Peyer's patch (tissue), 4 donors: ENCODE data around the gene AMOT. TPM values are rescaled to one million over a fixed set of nuclear protein-coding genes. Genes with fewer than 3 reads are reported as not detected.

Source experiments
- DNase-seq, 3 donors: peaks; one replicate each; pipeline ENCODE4 v3.0.0-alpha.2; 2017 to 2019
- H3K27ac ChIP-seq, 4 donors: fragments of 200-600 bp; sonication (generic); one replicate each; pipeline ENCODE4 v1.5.1; 2016 to 2019
- H3K27me3 ChIP-seq, 2 donors: fragments of 200-600 bp; sonication (generic); one replicate each; pipeline ENCODE4 v1.5.1; 2019
- H3K36me3 ChIP-seq, 3 donors: fragments of 200-600 bp; sonication (generic); one replicate each; pipeline ENCODE4 v1.5.1; 2016 to 2019
- H3K4me1 ChIP-seq, 4 donors: fragments of 200-600 bp; sonication (generic); one replicate each; pipeline ENCODE4 v1.5.1; 2016 to 2019
- H3K4me3 ChIP-seq, 4 donors: fragments of 200-600 bp; sonication (generic); 1 replicate in 3 of 4; 2 replicates in 1 of 4; pipeline ENCODE4 v1.5.1; 2016 to 2019; ENCODE audit warnings: mild to moderate bottlenecking in 1 of 4
- H3K9me3 ChIP-seq, 4 donors: fragments of 200-600 bp; sonication (generic); one replicate each; pipeline ENCODE4 v1.5.1; 2016 to 2019; ENCODE audit warnings: mild to moderate bottlenecking in 1 of 4
- CTCF ChIP-seq, 6 experiments: fragments of 450-650 bp in 4 of 6; fragments of 200-600 bp in 2 of 6; sonication (generic) in 1 of 6; IDR thresholded peaks; one replicate each; pipeline ENCODE4 v1.5.1; 2017 to 2019; ENCODE audit warnings: antibody characterized with exemption in 6 of 6, mild to moderate bottlenecking in 3 of 6, moderate library complexity in 1 of 6
- POLR2A ChIP-seq, 2 donors: fragments of 450-650 bp; IDR thresholded peaks; one replicate each; pipeline ENCODE4 v1.5.1; 2017; ENCODE audit warnings: antibody characterized with exemption in 2 of 2, mild to moderate bottlenecking in 2 of 2, moderate library complexity in 2 of 2
- total RNA-seq, 4 donors: library from RNA; depleted of rRNA; stranded (reverse); fragments of >200 nt; gene quantifications; one replicate each; pipeline ENCODE4 v1.1.0, GENCODE V29; 2016

Gene AMOT
- total RNA-seq, 4 donors from 2014 or later, result 8.3 to 43.8 (median 18.0) TPM

GRCh38 chrX:112874175-112874574 is 33.5 kb upstream of the AMOT start:
- H3K27ac ChIP-seq, result no peak overlapping the region
- H3K27me3 ChIP-seq, result no peaks in the 10 kb centered on the region
- no peak for TF ChIP-seq POLR2A (IDR thresholded peaks at IDR 0.05)
- TF ChIP-seq CTCF (IDR thresholded peaks at IDR 0.05), result no peak
- no peaks in the 10 kb centered on the region for H3K9me3 ChIP-seq
- no peak overlapping the region for H3K4me3 ChIP-seq
- H3K4me1 ChIP-seq, result no peaks in the 10 kb centered on the region
- H3K36me3 ChIP-seq, result no peaks in the 10 kb centered on the region
- no peak for DNase-seq

- no peaks in the 10 kb centered on the region for H3K27me3 ChIP-seq
These were observed 28.0 kb upstream of the AMOT start for GRCh38 chrX:112868586-112868985.

GRCh38 chrX:112867570-112867969 is 26.9 kb upstream of the AMOT start:
- DNase-seq, result no peak
- Histone ChIP-seq H3K27ac (no peak overlapping the region), H3K4me1 (no peaks in the 10 kb centered on the region), H3K36me3 (no peaks in the 10 kb centered on the region), H3K4me3 (no peak overlapping the region), H3K9me3 (no peaks in the 10 kb centered on the region), H3K27me3 (no peaks in the 10 kb centered on the region)
- TF ChIP-seq CTCF (IDR thresholded peaks at IDR 0.05) (peak in 3 of 6 experiments; percentile 4 to 21 (median 9)), POLR2A (IDR thresholded peaks at IDR 0.05) (no peak)

More at GRCh38 chrX:112868586-112868985, 28.0 kb upstream of the AMOT start:
- Histone ChIP-seq H3K4me3 (no peak overlapping the region), H3K36me3 (no peaks in the 10 kb centered on the region), H3K4me1 (no peaks in the 10 kb centered on the region), H3K9me3 (no peaks in the 10 kb centered on the region), H3K27ac (no peak overlapping the region)
- no peak for DNase-seq
- TF ChIP-seq POLR2A (IDR thresholded peaks at IDR 0.05) (no peak), CTCF (IDR thresholded peaks at IDR 0.05) (no peak)

GRCh38 chrX:112866175-112866574 is 25.5 kb upstream of the AMOT start:
- H3K4me3 ChIP-seq, result no peak overlapping the region
- no peaks in the 10 kb centered on the region for H3K4me1 ChIP-seq
- no peaks in the 10 kb centered on the region for H3K9me3 ChIP-seq
- no peaks in the 10 kb centered on the region for H3K36me3 ChIP-seq
- DNase-seq, result no peak
- H3K27me3 ChIP-seq, result no peaks in the 10 kb centered on the region
- no peak for TF ChIP-seq POLR2A (IDR thresholded peaks at IDR 0.05)
- H3K27ac ChIP-seq, result no peak overlapping the region

- Histone ChIP-seq H3K9me3 (no peaks in the 10 kb centered on the region), H3K36me3 (no peaks in the 10 kb centered on the region), H3K4me3 (no peak overlapping the region), H3K27me3 (no peaks in the 10 kb centered on the region), H3K4me1 (no peaks in the 10 kb centered on the region), H3K27ac (no peak overlapping the region)
- TF ChIP-seq POLR2A (IDR thresholded peaks at IDR 0.05) (no peak), CTCF (IDR thresholded peaks at IDR 0.05) (no peak)
- DNase-seq, result no peak
These were observed 24.9 kb upstream of the AMOT start for GRCh38 chrX:112865464-112866025.

GRCh38 chrX:112863850-112864249 is 23.2 kb upstream of the AMOT start:
- Histone ChIP-seq H3K4me3 (no peak overlapping the region), H3K27ac (no peak overlapping the region), H3K27me3 (no peaks in the 10 kb centered on the region), H3K4me1 (no peaks in the 10 kb centered on the region), H3K36me3 (no peaks in the 10 kb centered on the region), H3K9me3 (no peaks in the 10 kb centered on the region)
- TF ChIP-seq CTCF (IDR thresholded peaks at IDR 0.05) (no peak), POLR2A (IDR thresholded peaks at IDR 0.05) (no peak)
- DNase-seq, result no peak
